ENCODE measurements around the gene FBXO17.
"Not testable (repeated sequence)": the region's sequence is repeated elsewhere in the genome, so short reads cannot be mapped to it uniquely, and the experiment has no call there.

Gene FBXO17

DNA sequence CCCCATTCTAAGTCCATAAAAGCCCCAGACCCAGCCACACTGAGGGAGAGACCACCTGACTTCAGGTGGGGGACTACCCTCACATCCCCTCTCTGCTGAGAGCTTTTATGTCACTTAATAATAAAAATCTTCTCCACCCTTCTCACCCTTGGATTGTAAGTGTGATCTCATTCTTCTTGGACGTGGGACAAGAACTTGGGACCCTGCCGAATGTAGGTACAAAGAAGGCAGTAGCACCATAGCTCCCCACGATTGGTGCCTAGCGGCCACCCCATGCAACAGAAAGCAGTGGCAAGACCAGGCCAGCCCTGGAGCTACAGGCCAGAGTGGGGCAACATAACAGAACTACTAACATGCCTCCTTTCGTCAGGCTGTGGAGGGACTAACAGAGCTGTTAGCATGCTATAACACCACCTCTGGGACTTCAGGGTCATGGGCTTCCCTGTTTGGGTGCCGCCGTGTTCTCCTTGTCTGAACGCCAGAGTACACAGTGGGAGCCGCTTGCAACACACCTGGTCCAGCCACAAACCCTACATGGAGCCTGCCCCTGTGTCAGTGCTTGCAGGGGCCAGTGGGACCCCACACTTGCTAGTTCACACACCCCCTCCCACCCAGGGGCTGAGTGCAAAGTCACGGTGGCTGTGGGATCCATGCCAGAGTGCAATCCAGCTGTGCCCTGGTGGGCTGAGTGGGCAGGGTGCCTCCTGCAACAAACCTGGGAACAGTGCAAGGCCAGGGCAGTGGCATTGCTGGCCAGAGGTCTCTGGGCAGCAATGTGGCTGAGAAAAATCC, 5.2 kb upstream of the FBXO17 start:
- DNase-seq (ENCODE audit: low spot score): no peak

DNA sequence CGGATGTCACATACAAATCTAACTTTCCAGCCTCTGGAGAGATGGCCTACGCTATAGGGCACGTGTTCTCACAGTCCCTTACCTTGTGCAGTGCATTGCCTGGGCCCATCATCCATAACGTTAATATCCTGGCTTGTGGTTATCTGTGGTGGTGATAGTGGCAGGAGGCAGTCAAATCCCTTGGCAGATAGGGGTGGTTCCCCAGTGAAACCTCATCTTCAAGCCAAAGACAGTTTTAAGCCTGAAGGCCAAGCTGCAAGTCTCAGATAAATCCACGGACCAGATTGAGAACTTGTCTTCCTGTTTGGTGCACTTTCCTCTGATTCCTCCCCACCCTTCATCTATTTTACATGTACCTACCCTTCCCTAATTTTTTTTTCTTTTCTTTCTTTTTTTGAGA, 4.3 kb upstream of the FBXO17 start:
- no peak for DNase-seq (ENCODE audit: low spot score)

DNA sequence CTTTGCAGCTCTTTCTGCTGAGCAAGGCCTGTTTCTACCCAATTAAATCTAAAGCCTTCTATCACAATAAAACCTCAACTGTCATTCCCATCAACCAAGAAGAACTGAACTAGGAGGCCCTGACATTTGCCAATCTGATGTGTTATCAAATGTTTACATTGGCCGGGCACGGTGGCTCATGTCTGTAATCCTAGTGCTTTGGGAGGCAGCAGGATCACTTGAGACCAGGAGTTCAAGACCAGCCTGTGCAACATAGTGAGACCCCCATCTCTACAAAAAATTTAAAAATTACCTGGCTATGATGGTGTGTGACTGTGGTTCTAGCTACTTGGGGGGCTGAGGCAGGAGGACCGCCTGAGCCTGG, 2.8 kb upstream of the FBXO17 start:
- DNase-seq (ENCODE audit: low spot score): no peak

DNA sequence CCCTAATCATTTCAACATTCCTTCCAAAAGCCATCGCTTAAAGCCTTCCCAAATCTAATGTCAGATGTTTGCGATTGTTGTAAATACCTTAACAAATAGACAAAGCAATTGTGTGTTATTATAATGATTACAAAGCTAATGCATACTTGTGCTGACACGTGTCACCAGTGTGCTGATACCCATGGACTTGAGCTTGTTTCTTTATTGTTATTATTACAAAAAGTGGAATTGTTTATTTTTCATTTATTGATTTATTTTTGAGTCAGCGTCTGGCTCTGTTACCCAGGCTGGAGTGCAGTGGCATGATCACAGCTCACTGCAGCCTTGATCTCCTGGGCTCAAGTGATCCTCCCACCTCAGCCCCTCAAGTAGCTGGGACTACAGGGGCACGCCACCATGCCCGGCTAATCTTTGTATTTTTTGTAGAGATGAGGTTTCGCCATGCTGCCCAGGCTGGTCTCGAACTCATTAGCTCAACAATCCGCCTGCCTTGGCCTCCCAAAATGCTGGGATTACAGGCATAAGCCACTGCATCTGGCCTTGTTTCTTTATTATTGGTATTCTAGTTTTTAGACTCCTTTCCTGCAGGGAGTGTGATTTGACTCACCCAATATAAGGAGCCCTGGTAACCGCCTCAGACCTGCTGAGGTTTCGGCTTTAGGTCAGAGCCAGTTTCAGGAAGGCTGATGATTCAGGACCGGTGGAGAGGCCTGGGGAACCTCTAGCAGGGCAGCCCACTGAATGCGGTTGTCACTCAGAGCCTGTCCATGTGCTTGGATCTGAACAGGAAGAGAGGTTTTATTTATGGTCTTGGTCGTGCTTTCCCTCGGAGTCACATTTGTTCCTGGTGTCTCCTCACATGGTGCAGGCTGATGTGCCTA, 2.1 kb upstream of the FBXO17 start:
- DNase-seq (ENCODE audit: low spot score): no peak

DNA sequence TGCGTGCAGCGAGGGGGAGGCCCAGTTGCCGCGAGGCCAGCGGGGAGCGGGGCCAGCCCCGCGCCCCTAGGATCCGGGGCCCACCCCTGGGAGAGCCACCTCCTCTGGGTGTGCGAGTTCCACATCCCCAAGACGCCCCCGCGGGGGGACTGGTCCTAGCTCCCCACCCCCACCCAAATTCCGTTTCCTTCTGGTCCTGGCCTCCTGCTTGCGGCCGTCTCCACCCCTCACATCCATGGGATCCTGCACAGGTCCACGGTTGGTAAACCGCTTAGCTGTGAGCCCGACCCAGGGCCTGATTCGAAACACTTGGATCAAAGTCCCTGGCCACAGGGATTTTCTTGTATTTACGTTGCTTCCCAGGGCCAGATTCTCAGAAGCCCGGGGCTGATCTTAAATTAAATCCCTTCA, 324 bp upstream of the FBXO17 start:
- DNase-seq (ENCODE audit: low spot score): no peak

DNA sequence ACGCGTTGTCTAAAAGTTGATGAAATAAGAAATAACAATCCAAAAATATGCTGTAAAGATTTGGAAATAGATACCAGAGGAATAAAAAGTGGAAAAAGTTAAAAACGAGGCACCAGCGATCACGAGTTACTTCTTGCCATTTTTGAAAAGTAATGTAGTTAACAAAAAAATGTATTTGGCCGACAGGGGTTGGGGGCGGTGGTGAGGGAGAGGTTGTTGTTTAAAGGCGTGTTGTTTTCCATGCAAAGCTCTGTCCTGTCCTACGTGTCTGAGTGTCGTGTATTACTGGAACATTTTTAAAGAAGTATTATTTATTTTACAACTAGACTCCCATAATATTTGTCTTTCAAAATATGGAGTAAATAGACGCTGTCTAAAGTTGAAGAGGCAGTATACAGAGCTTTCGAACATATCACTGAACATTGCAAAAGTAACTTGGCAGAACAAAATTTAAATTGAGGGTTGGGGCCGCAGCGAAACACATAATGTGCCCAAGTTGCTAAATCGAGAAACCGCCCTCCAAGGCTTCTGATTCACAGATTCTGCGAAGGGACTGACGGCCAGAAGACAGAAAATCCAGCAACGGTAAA, 823 bp downstream of the FBXO17 start:
- DNase-seq (ENCODE audit: low spot score): no peak

DNA sequence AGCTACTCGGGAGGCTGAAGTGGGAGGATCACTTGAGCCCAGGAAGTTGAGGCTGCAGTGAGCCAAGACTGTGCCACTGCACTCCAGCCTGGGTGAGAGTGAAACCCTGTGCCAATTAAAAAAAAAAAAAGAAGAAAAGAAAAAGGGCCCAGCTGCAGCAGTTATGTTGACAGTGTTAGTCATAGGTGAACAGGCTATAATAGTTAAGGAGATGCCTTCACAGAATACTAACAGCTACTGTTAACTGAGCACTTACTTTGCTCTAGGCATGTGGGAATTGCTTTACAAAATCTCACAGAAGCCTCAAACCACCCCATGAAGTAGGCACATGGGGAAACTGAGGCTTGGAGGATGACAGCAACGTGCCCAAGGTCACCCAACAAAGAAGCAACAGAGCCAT, 3.9 kb downstream of the FBXO17 start:
- peak; percentile 22 for DNase-seq (ENCODE audit: low spot score)

DNA sequence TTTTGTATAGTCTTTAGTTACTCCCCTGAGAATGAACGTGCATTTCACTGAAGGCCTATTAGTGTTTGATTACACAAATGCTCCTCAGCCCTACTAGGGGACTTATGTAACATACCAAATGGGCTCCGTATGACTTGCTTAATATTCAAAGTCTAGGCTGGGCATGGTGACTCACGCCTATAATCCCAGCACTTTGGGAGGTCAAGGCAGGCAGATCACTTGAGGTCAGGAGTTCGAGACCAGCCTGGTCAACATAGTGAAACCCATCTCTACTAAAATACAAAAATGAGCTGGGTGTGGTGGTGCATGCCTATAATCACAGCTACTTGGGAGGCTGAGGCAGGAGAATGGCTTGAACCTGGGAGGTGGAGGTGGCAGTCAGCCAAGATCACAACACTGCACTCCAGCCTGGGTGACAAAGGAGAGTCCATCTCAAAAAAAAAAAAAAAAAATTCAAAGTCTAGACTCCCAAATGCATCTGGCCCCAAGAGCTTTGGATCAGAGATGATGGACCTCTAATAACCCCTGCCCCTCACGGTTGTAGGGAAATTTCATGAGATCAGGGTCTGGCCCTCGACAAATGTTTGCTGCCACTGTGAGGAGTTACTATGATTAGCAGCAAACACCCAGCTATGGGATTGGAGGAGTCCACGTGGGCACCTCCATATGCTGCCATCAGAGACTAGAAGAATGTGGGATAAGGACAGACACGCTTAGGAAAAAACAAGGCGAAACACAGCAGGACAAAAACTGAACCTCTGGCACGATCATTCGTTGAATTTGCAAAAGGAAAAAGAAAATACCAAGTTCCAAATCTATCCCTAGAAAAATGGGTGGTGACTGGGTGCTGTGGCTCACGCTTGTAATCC, 4.6 kb downstream of the FBXO17 start:
- DNase-seq (ENCODE audit: low spot score): no peak

DNA sequence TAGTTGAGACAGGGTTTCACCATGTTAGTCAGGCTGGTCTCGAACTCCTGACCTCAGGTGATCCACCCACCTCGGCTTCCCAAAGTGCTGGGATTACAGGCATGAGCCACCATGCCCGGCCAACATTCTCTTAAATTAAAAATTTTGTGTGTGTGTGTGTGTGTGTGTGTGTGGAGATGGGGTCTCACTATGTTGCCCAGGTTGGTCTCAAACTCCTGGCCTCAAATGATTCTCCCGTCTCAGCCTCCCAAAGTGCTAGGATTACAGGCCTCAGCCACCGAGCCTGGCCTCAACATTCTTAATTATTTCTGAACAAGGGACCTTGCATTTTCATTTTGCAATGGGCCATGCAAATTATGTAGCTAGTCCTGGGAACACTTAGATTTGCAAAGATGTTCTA, 9.4 kb downstream of the FBXO17 start:
- DNase-seq (ENCODE audit: low spot score): not testable (repeated sequence)

DNA sequence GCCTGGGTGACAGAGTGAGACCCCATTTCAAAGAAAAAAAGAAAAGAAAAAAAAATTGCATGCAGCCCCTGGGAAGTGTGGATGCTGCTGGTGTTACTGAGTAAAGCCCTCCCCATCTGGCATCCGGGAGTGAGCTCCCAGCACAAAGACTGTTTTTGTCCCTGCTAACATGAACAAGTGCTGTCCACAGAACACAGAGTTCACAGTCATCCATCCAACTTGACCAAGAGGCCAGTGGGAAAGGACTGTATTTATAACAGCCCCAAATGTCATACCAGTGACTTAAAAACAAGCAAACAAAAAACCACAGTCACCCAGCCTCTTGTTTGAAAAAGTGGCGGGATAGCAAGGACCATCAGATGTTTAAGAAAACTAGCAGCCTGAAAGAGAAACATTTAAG, 10.8 kb downstream of the FBXO17 start:
- DNase-seq (ENCODE audit: low spot score): no peak

DNA sequence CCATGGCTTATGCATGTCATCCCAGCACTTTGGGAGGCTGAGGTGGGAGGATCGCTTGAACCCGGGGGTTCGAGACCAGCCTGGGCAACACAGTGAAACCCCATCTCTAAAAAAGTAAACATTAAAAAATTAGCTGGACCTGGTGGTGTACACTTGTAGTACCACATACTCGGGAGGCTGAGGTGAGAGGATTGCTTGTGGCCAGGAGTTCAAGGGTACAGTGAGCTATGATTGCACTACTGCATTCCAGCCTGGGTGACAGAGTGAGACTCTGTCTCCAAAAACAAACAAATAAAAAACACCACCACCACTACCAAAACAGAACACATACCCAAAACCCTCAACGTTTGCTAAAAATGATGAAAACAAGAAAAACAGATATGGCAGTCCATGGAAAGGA, 15.9 kb downstream of the FBXO17 start:
- DNase-seq (ENCODE audit: low spot score): no peak

DNA sequence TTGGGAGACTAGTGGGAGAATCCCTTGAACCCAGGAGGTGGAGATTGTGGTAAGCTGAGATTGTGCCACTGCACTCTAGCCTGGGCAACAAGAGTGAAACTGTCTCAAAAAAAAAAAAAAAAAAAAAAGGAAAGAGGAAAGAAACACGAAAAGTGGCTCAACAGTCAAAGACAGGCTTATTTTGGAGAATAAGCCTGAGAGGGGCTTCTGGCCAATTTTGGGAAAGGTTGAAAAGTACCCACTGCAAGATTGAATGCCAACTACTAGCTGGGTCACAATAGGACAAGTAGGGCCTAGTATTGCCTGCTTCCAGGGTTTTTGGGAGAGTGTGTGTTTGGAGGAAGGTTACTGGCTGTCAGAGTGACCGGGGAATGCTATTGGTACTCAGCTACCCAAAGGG, 17.2 kb downstream of the FBXO17 start:
- no peak for DNase-seq (ENCODE audit: low spot score)

DNA sequence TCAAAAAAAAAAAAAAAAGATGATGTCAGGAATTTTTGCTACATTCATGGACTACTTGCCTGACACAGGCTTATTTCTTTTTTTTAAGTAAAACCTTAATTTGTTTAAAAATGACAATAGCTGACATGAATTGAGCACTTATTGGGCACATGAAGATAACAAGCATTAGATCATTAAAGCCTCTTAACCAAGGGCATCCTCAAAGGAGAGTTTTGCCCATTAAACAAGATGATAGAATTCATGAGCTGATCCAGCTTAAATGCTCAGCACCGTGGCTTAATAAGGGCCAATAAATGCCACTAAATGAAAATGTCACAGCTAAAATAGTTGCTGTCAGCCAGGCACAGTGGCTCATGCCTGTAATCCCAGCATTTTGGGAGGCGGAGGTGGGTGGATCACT, 19.3 kb downstream of the FBXO17 start:
- DNase-seq (ENCODE audit: low spot score): no peak

DNA sequence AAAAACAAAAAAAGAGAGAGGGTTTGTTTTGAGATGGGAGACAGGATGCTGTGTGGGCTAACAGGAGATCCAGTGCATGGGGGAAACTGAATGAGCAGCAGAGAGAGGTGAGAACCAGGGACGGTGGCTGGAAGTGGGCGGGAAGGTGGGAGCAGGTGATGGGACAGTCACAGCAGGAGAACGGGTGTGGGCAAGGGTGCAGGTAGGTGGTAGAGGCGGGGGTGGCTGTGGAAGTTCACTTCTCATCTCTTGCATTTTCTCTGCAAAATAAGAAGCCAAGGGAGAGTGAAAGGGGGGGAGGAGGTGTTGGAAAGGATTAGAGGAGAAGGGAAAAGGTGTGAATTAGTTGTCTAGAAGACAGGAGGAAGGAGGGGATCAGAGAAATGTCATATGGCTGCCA, 21.9 kb downstream of the FBXO17 start:
- no peak for DNase-seq (ENCODE audit: low spot score)

DNA sequence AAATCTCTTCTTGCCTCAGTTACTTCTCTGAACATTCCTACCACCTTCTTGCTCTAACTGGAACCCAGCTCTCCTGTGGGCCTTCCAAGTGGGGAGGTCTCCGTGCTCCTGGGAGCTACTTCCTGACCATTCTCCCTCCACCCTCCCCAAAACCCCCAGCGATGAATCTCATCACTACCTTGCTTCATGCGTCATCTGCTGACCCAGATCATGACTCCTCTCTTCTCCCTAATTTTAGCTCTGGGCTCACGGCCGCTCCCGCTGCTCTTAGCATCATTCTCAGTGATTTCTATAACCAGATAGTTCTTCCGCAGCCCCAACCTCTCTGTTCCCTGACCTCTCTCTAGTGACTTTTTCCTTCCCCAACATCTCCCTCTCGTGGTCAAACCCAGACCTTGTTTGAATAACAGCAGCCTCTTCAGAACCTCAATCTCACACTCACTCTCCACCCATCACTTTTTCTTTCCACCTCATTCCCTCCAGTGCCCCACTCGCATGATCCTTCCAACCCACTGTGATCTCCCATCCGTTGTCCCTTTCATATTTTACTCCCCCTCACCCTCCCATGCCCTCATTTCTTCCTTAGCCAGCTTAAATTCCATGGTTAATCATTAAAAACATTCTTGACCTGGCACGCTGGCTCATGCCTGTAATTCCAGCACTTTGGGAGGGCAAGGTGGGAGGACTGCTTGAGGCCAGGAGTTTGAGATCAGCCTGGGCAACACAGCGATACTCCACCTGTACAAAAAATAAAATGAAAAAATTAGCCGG, 23.0 kb downstream of the FBXO17 start:
- peak; percentile 63 for DNase-seq (ENCODE audit: low spot score)

DNA sequence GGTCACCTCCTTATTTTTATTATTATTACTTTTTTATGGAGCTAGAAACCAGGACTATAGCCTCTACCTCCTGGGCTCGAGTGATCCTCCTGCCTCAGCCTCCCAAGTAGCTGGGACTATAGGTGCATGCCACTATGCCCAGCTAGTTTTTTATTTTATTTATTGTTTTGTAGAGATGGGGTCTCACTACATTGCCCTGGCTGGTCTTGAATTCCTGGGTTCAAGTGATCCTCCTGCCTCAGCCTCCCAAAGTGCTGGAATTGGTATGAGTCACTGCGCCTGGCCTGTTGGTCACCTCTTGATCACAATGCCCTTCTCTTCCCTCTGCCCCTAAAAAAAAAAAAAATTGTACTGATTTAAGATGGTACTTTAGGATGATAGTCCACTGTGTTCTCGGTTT, 24.4 kb downstream of the FBXO17 start:
- no peak for DNase-seq (ENCODE audit: low spot score)

DNA sequence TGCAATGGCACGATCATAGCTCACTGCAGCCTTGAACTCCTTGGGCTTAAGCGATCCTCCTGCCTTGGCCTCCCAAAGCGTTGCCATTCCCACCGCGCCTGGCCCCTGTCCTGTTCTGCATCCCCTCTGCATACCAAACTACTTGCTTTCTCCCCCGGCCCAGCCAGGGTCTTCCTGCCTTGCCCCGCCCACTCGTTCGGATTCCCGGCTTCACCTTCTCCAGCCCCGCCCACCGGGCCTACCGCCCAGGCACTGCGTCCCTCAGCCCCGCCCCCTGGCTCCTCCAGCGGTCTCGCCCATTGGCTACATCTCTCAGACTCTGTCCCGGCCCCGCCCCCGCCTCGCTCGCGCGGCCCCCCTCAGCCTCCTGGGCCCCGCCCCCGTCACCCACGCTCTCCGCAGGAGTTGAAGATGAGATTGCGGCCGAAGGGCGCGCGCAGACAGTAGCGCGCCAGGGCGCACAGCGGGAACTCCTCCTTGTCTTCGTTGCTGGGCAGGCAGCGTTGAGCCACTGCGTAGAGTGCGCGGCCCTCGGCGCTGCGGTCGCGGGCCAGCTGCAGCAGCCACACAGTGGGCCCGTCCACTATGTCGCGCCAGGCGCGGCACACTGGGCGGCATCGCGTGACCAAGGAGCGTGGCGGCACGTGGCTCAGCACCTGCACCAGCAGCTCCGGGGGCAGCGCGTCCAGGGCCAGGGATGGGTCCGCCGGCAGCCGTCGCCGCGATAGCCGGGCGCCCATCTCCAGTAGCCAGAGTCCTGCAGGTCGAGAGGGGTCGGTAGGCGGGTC, 25.8 kb downstream of the FBXO17 start:
- no peak for DNase-seq (ENCODE audit: low spot score)

DNA sequence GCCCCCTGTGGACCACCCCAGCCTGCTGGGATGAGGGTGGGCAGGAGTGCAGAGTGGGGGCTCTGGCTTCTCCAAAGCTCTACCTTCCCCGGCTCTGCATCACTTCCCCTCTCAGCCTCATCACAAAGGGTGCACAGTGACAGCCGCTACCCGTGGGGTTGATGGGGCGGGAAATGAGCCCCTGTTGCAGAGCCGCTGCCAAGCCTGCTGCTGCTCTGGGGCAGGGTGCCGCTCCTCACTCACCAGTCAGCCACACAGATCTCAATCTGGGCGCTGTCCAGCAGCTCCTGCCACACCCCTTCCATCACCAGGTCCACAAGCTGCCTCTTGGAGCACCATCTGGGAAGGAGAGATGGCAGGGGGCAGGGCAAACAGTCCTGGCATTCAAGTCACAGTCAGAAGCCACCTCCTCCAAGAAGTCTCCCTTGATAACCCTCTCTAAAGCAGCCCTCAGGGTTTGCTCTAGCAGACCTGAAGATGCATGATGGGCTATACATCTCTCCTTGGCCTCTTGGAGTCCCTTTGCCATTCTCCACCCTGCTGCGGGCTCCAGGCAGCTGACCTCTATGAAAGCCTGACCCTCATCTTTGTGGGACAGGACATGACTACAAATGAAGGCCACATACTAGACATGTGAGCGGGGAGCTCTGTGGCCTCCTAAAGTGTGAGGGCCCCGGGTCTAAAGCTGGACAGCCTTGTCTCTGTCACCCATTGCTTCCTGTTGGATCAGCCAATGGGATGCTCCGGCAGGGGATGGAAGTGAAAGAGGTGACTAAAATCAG, 29.1 kb downstream of the FBXO17 start:
- no peak for DNase-seq (ENCODE audit: low spot score)

DNA sequence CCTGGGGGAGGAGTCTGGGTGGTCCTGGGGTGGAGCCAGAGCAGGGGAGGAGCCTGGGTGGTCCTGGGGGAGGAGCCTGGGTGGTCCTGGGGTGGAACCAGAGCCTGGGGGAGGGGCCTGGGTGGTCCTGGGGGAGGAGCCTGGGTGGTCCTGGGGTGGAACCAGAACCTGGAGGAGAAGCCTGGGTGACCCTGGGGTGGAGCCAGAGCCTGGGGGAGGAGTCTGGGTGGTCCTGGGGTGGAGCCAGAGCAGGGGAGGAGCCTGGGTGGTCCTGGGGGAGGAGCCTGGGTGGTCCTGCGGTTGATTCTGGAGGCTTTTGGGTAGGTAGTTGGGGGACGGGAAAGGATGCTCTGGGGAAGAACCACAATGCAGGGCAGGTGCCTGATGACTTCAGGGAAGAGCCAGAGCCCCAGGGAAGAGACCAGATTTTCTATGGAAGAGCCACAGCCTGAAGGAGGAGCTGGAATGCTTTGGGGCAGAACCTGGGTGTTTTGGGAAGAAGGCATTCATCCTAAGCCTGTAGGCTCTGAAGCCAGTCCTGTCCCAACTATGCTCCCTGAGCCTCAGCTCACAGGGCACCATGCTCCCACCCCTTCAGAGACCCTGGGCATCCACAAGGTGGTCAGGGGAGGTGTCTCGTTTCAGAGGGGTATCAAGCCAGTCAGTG, 29.8 kb downstream of the FBXO17 start:
- no peak for DNase-seq (ENCODE audit: low spot score)

All from RKO (cell line).